Thyroid gland (tissue), 4 donors: ENCODE results near the gene UPB1. TPM values are rescaled to one million over a fixed set of nuclear protein-coding genes. Genes with fewer than 3 reads are reported as not detected.

Source experiments
- DNase-seq, 2 donors: peaks; one replicate each; pipeline ENCODE4 v3.0.0-alpha.2; 2019
- H3K27ac ChIP-seq, 3 donors: fragments of 200-600 bp; sonication (generic); 1 replicate in 2 of 3; 2 replicates in 1 of 3; pipeline ENCODE4 v1.5.1; 2016 to 2019; ENCODE audit warnings: mild to moderate bottlenecking in 1 of 3, moderate library complexity in 1 of 3
- H3K27me3 ChIP-seq: fragments of 200-600 bp; sonication (generic); one replicate; pipeline ENCODE4 v1.5.1; 2019
- H3K36me3 ChIP-seq, 2 donors: fragments of 200-600 bp; sonication (generic); one replicate each; pipeline ENCODE4 v1.5.1; 2016 to 2019
- H3K4me1 ChIP-seq, 2 donors: fragments of 200-600 bp; sonication (generic); one replicate each; pipeline ENCODE4 v1.5.1; 2017 to 2019
- H3K4me3 ChIP-seq, 3 donors: fragments of 200-600 bp; sonication (generic); replicated peaks in 1 of 3; 1 replicate in 2 of 3; 2 replicates in 1 of 3; pipeline ENCODE4 v1.5.1; 2016; ENCODE audit warnings: mild to moderate bottlenecking in 1 of 3
- H3K9me3 ChIP-seq: fragments of 200-600 bp; sonication (generic); one replicate; pipeline ENCODE4 v1.5.1; 2017
- POLR2A ChIP-seq, 2 donors: fragments of 450-650 bp; IDR thresholded peaks; one replicate each; pipeline ENCODE4 v1.6.1; 2017; ENCODE audit warnings: antibody characterized with exemption in 2 of 2, mild to moderate bottlenecking in 2 of 2, moderate library complexity in 1 of 2
- WGBS, 2 donors: methylation state at CpG; one replicate each; pipeline ENCODE4 v1.1.5; 2017; 5-methylcytosine and 5-hydroxymethylcytosine counted together
- intact Hi-C: fragments of 100-400 bp; cut with DNase I; formaldehyde crosslinking; loops from one replicate; pipeline ENCODE4 v1.15.1; 2023
- total RNA-seq, 4 donors: library from RNA; depleted of rRNA; stranded (reverse); fragments of >200 nt; gene quantifications; one replicate each; pipeline ENCODE4 v1.2.3, GENCODE V29; 2016
- TF ChIP-seq, protein P1 (sequence below), 6 experiments: fragments of 200-600 bp in 3 of 6; fragments of 450-650 bp in 3 of 6; sonication (generic) in 3 of 6; IDR thresholded peaks; one replicate each; pipeline ENCODE4 v1.5.1; 2016 to 2019; ENCODE audit warnings: antibody characterized with exemption in 6 of 6, mild to moderate bottlenecking in 2 of 6, inconsistent platforms in 1 of 6, moderate library complexity in 1 of 6

UPB1 gene
- total RNA-seq, 4 donors from 2014 or later: not detected

- Histone ChIP-seq H3K4me1 (peaks cover 0 to 13% of the 10 kb centered on the region in 2 donors), H3K27ac (no peak overlapping the region), H3K9me3 (no peaks in the 10 kb centered on the region), H3K36me3 (no peaks in the 10 kb centered on the region), H3K27me3 (no peaks in the 10 kb centered on the region), H3K4me3 (no peak overlapping the region)
- TF ChIP-seq, protein P1, sequence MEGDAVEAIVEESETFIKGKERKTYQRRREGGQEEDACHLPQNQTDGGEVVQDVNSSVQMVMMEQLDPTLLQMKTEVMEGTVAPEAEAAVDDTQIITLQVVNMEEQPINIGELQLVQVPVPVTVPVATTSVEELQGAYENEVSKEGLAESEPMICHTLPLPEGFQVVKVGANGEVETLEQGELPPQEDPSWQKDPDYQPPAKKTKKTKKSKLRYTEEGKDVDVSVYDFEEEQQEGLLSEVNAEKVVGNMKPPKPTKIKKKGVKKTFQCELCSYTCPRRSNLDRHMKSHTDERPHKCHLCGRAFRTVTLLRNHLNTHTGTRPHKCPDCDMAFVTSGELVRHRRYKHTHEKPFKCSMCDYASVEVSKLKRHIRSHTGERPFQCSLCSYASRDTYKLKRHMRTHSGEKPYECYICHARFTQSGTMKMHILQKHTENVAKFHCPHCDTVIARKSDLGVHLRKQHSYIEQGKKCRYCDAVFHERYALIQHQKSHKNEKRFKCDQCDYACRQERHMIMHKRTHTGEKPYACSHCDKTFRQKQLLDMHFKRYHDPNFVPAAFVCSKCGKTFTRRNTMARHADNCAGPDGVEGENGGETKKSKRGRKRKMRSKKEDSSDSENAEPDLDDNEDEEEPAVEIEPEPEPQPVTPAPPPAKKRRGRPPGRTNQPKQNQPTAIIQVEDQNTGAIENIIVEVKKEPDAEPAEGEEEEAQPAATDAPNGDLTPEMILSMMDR (IDR thresholded peaks at IDR 0.05): no peak
- no peak for TF ChIP-seq POLR2A (IDR thresholded peaks at IDR 0.05)
- intact Hi-C loops: no loop called here
- WGBS, 2 donors: 89 to 98% methylated on average over 1 of the region's 1 CpG
- no peak for DNase-seq
Observed at GRCh38 chr22:24453853-24454252, 41.3 kb upstream of the UPB1 start.

DNA sequence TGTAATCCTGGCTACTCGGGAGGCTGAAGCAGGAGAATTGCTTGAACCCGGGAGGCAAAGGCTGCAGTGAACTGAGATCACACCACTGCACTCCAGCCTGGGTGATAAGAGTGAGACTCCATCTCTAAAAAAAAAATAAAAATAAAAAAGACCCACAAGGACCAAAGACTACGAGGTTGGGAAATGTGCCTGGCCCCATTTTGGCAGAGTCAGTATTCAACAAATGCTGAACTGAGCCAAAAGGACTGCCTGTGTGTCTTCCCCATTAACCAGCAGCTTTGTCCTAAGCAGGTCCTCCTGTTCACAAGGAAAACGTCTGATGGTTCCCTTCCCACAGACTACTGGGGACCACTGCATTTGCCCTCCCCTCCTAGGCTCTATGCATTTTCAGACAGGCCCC is 40.1 kb upstream of the UPB1 start:
- TF ChIP-seq, protein P1 (IDR thresholded peaks at IDR 0.05): no peak
- no peak for TF ChIP-seq POLR2A (IDR thresholded peaks at IDR 0.05)
- no peaks in the 10 kb centered on the region for H3K9me3 ChIP-seq
- H3K27me3 ChIP-seq: no peaks in the 10 kb centered on the region
- no peak for DNase-seq
- H3K4me3 ChIP-seq: no peak overlapping the region
- 72 to 80% methylated on average over 4 of the region's 4 CpGs for WGBS, 2 donors
- intact Hi-C loops: no loop called here
- H3K4me1 ChIP-seq: peaks cover 0 to 16% of the 10 kb centered on the region in 2 donors
- no peaks in the 10 kb centered on the region for H3K36me3 ChIP-seq
- H3K27ac ChIP-seq: no peak overlapping the region

GRCh38 chr22:24455751-24456426 is 39.2 kb upstream of the UPB1 start:
- no peak for DNase-seq

DNA sequence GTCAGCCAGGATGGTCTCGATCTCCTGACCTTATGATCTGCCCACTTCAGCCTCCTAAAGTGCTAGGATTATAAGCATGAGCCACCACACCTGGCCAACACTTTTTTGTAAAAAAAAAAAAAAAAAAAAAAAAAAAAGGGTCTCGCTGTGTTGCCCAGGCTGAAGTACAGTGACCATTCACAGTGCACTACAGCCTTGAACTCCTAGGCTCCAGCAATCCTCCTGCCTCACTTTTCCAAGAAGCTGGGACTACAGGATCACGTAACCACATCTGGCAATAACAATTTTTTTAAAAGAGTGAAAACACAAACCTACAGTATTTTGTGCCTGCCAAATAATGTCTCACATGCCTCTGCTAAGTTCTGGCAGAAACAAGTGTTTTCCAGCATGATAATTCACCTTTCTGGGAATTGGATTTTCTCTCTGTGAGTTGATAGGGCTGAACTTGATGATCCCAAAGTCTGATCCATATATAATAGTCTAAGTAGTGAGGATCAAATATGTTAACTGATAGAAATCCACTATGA is 37.2 kb upstream of the UPB1 start:
- WGBS, 2 donors: 91 to 99% methylated on average over 3 of the region's 3 CpGs
- no peak overlapping the region for H3K27ac ChIP-seq
- H3K4me3 ChIP-seq: no peak overlapping the region
- peaks cover 0 to 17% of the 10 kb centered on the region in 2 donors for H3K4me1 ChIP-seq
- intact Hi-C loops: no loop called here
- TF ChIP-seq, protein P1 (IDR thresholded peaks at IDR 0.05): no peak
- no peak for TF ChIP-seq POLR2A (IDR thresholded peaks at IDR 0.05)
- no peaks in the 10 kb centered on the region for H3K27me3 ChIP-seq
- H3K9me3 ChIP-seq: no peaks in the 10 kb centered on the region
- no peaks in the 10 kb centered on the region for H3K36me3 ChIP-seq
- DNase-seq: no peak

More at GRCh38 chr22:24455751-24456426, 39.2 kb upstream of the UPB1 start:
- no peak for TF ChIP-seq POLR2A (IDR thresholded peaks at IDR 0.05)
- TF ChIP-seq, protein P1 (IDR thresholded peaks at IDR 0.05): no peak
- no peaks in the 10 kb centered on the region for H3K36me3 ChIP-seq
- H3K9me3 ChIP-seq: no peaks in the 10 kb centered on the region
- intact Hi-C loops: no loop called here
- H3K4me3 ChIP-seq: no peak overlapping the region
- 65% methylated on average over 9 of the region's 9 CpGs for whole genome bisulfite sequencing, 2 donors
- H3K4me1 ChIP-seq: peaks cover 0 to 18% of the 10 kb centered on the region in 2 donors
- peak overlapping the region in 1 of 3 donors; percentile 24 for H3K27ac ChIP-seq
- no peaks in the 10 kb centered on the region for H3K27me3 ChIP-seq

DNA sequence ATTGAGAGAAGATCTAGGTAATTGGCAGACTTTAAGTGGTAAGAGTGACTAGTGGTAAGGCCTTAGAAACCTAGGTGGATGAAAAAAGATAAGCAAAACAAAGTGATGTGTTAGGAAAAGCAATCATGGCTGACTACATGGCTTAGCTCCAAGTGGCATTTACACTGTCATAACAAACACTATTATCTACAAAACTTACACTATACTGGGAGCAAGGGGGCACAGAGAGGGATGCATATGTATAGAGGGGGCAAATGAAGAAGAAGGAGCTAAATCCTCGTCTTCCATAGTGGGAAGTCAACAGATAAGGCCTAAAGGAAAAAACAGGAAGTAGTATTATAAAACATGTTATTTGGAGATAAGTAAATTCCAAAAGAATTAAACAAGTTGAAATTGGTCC is 35.2 kb upstream of the UPB1 start:
- TF ChIP-seq POLR2A (IDR thresholded peaks at IDR 0.05): no peak
- TF ChIP-seq, protein P1 (IDR thresholded peaks at IDR 0.05): no peak
- no peak for DNase-seq
- Histone ChIP-seq H3K9me3 (no peaks in the 10 kb centered on the region), H3K4me3 (no peak overlapping the region), H3K27me3 (no peaks in the 10 kb centered on the region), H3K27ac (no peak overlapping the region), H3K4me1 (peaks cover 0 to 17% of the 10 kb centered on the region in 2 donors), H3K36me3 (no peaks in the 10 kb centered on the region)
- intact Hi-C loops: no loop called here
- 77 to 79% methylated on average over 1 of the region's 1 CpG for WGBS, 2 donors
